ENCODE data around the gene ARHGEF39. TPM values are rescaled to one million over a fixed set of nuclear protein-coding genes. Genes with fewer than 3 reads are reported as not detected.

The ARHGEF39 gene
- total RNA-seq, 2 experiments from 2014 or later: 16.0 to 19.9 TPM

- peak overlapping the region; percentile 64 for H3K4me3 Mint-ChIP-seq
- intact Hi-C loops (cut with micrococcal nuclease): no loop called here
- no peaks in the 10 kb centered on the region for H3K9me3 Mint-ChIP-seq
- H3K4me1 Mint-ChIP-seq (ENCODE audit: low read depth): peaks cover 13% of the 10 kb centered on the region
- ChIA-PET POLR2A (interaction anchor here (0.7 to 1.8 kb wide), 4 partner anchors 9 to 16 kb away, joined by 3 to 10 read pairs (median 4); partner anchors contain the start of gene ARHGEF39), CTCF (interaction anchor here (1.0 to 24.5 kb wide), 7 partner anchors 12 to 72 kb away, joined by 3 to 313 read pairs (median 5); partner anchors contain the start of genes CCDC107, RMRP and TPM2)
- H3K27ac Mint-ChIP-seq: no peak overlapping the region
- H3K36me3 Mint-ChIP-seq (ENCODE audit: low read depth): no peaks in the 10 kb centered on the region
- peaks cover 9% of the 10 kb centered on the region for H3K27me3 Mint-ChIP-seq
- ATAC-seq (peak; percentile 86), DNase-seq (peak; percentile 57)
- no peak for TF ChIP-seq CTCF (IDR thresholded peaks at IDR 0.05)
These were observed 10.9 kb upstream of the ARHGEF39 start for GRCh38 chr9:35675732-35676392.

DNA sequence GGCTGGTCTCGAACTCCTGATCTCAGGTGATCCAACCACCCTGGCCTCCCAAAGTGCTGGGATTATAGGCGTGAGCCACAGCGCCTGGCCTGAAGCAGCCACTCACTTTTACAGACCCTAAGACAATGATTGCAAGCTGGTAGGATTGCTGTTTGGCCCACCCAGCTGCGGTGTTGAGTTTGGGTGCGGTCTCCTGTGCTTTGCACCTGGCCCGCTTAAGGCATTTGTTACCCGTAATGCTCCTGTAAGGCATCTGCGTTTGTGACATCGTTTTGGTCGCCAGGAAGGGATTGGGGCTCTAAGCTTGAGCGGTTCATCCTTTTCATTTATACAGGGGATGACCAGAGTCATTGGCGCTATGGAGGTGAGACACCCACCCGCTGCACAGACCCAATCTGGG is 10.2 kb upstream of the ARHGEF39 start:
- peaks cover 9% of the 10 kb centered on the region for H3K27me3 Mint-ChIP-seq
- CTCF ChIA-PET: interaction anchor here (1.0 to 24.5 kb wide), 7 partner anchors 11 to 71 kb away, joined by 3 to 313 read pairs (median 5); partner anchors contain the start of genes CCDC107, RMRP and TPM2
- DNase-seq: no peak
- no peak for TF ChIP-seq CTCF (IDR thresholded peaks at IDR 0.05)
- no peaks in the 10 kb centered on the region for H3K9me3 Mint-ChIP-seq
- H3K4me1 Mint-ChIP-seq (ENCODE audit: low read depth): peaks cover 13% of the 10 kb centered on the region
- H3K27ac Mint-ChIP-seq: no peak overlapping the region
- POLR2A ChIA-PET: interaction anchor here (0.7 to 1.8 kb wide), 4 partner anchors 9 to 17 kb away, joined by 3 to 10 read pairs (median 4); partner anchors contain the start of gene ARHGEF39
- H3K4me3 Mint-ChIP-seq: peak overlapping the region; percentile 64
- H3K36me3 Mint-ChIP-seq (ENCODE audit: low read depth): no peaks in the 10 kb centered on the region
- ATAC-seq: no peak
- intact Hi-C loops (cut with micrococcal nuclease): no loop called here

- ChIA-PET POLR2A (interaction anchor here (0.8 to 1.2 kb wide), 2 partner anchors 14 to 27 kb away, joined by 3 to 5 read pairs; no protein-coding TSS in a partner anchor), CTCF (interaction anchor here (2.8 to 24.5 kb wide), 2 partner anchors 16 to 19 kb away, joined by 11 to 313 read pairs; partner anchors contain the start of genes CCDC107, RMRP and TPM2)
- Mint-ChIP-seq H3K4me1 (ENCODE audit: low read depth) (peaks cover 13% of the 10 kb centered on the region), H3K36me3 (ENCODE audit: low read depth) (no peaks in the 10 kb centered on the region), H3K27ac (no peak overlapping the region), H3K9me3 (no peaks in the 10 kb centered on the region), H3K27me3 (peaks cover 9% of the 10 kb centered on the region), H3K4me3 (no peak overlapping the region)
- intact Hi-C loops (cut with micrococcal nuclease): no loop called here
- ATAC-seq: no peak
- TF ChIP-seq CTCF (IDR thresholded peaks at IDR 0.05): no peak
- no peak for DNase-seq
These were observed 9.0 kb upstream of the ARHGEF39 start for GRCh38 chr9:35674025-35674361.

DNA sequence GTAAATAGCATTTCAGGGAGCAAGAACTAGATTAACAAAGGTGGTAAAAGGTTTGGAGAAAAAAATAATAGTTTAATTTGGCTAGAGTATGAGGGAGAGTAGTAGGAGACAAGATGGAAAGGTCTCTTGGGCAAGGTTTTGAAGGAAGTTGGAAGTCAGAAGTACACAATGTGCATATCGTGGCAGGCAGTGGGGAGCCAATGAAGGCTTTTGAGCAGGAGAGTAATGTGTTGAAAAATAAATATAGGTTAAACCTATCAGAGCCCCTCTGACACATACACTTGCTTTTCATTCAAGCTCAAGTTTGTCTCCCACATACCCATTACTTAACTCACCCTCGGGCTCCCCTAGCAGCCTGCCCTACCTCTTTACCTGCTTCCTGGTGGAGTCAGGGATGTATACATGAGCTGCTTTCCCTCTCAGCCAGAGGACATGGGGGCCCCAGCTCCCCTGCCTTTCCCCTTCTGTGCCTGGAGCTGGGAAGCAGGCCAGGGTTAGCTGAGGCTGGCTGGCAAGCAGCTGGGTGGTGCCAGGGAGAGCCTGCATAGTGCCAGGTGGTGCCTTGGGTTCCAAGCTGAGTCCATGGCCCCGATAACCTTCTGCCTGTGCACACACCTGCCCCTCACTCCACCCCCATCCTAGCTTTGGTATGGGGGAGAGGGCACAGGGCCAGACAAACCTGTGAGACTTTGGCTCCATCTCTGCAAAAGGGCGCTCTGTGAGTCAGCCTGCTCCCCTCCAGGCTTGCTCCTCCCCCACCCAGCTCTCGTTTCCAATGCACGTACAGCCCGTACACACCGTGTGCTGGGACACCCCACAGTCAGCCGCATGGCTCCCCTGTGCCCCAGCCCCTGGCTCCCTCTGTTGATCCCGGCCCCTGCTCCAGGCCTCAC is 8.4 kb upstream of the ARHGEF39 start, which contains the start of gene CA9:
Gene CA9, plus strand, starts transcription at position 797 of the 893 bp plus-strand sequence. Its CDS starts 32 bp downstream, at position 829.
- Mint-ChIP-seq H3K27me3 (peaks cover 9% of the 10 kb centered on the region), H3K9me3 (no peaks in the 10 kb centered on the region), H3K27ac (no peak within 1 kb of the TSS), H3K4me3 (peak within 1 kb of the TSS; percentile 14), H3K4me1 (ENCODE audit: low read depth) (peaks cover 13% of the 10 kb centered on the region), H3K36me3 (ENCODE audit: low read depth) (no peaks in the 10 kb centered on the region)
- ChIA-PET CTCF (interaction anchor here (2.8 to 24.5 kb wide), 2 partner anchors 15 to 20 kb away, joined by 11 to 313 read pairs; partner anchors contain the start of genes CCDC107, RMRP and TPM2), POLR2A (interaction anchor here (0.8 to 1.6 kb wide), 3 partner anchors 11 to 26 kb away, joined by 3 to 5 read pairs (median 5); no protein-coding TSS in a partner anchor)
- intact Hi-C loops (cut with micrococcal nuclease): no loop called here
- TF ChIP-seq CTCF (IDR thresholded peaks at IDR 0.05): no peak
- peak; percentile 42 for ATAC-seq
- peak; percentile 21 for DNase-seq

All from activated CD8-positive, alpha-beta T cell treated with anti-CD3 and anti-CD28 coated beads for 36 hours (primary cell).